PC-3 (cell line): ENCODE results near the gene SGMS1.
"Not testable (repeated sequence)": the region's sequence is repeated elsewhere in the genome, so short reads cannot be mapped to it uniquely, and the experiment has no call there.

Experiments
- EZH2phosphoT487 ChIP-seq: fragments of 300-600 bp; sonication (generic); IDR thresholded peaks from 2 replicates; pipeline ENCODE4 v1.6.1; 2018; ENCODE audit warnings: mild to moderate bottlenecking, antibody characterized with exemption, low read length, borderline replicate concordance
- TF ChIP-seq, protein P1 (sequence below): fragments of 300-600 bp; sonication (generic); conservative IDR thresholded peaks from 2 replicates; pipeline ENCODE4 v1.5.1; 2017; ENCODE audit warnings: antibody characterized with exemption, low read depth, mild to moderate bottlenecking, low read length

DNA sequence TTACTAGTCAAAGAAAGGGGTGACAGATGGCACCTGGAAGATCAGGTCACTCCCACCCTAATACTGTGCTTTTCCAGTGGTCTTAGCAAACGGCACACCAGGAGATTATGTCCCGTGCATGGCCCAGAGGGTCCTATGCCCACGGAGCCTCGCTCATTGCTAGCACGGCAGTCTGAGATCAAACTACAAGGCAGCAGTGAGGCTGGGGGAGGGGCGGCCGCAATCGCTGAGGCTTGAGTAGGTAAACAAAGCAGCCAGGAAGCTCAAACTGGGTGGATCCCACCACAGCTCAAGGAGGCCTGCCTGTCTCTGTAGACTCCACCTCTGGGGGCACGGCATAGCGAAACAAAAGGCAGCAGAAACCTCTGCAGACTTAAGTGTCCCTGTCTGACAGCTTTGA, 361.1 kb downstream of the SGMS1 start:
- TF ChIP-seq, protein P1, sequence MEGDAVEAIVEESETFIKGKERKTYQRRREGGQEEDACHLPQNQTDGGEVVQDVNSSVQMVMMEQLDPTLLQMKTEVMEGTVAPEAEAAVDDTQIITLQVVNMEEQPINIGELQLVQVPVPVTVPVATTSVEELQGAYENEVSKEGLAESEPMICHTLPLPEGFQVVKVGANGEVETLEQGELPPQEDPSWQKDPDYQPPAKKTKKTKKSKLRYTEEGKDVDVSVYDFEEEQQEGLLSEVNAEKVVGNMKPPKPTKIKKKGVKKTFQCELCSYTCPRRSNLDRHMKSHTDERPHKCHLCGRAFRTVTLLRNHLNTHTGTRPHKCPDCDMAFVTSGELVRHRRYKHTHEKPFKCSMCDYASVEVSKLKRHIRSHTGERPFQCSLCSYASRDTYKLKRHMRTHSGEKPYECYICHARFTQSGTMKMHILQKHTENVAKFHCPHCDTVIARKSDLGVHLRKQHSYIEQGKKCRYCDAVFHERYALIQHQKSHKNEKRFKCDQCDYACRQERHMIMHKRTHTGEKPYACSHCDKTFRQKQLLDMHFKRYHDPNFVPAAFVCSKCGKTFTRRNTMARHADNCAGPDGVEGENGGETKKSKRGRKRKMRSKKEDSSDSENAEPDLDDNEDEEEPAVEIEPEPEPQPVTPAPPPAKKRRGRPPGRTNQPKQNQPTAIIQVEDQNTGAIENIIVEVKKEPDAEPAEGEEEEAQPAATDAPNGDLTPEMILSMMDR, result not testable (repeated sequence)
- not testable (repeated sequence) for TF ChIP-seq EZH2phosphoT487
